ENCODE results near the gene GJD4. TPM values are rescaled to one million over a fixed set of nuclear protein-coding genes. Genes with fewer than 3 reads are reported as not detected.

GJD4 gene
- total RNA-seq, 4 donors from 2014 or later: not detected

- 87% methylated on average over 5 of the region's 5 CpGs for WGBS
- Histone ChIP-seq H3K4me3 (no peak overlapping the region), H3K36me3 (peaks cover 0 to 32% (median 16%) of the 10 kb centered on the region in 4 donors), H3K4me1 (peaks cover 35 to 37% (median 36%) of the 10 kb centered on the region in 4 donors), H3K9me3 (no peaks in the 10 kb centered on the region), H3K27me3 (no peaks in the 10 kb centered on the region), H3K27ac (replicated peaks in 1 of 4) (no peak overlapping the region)
- intact Hi-C loops (cut with DNase I): loop anchor here (5.0 to 10.0 kb wide), 2 partner anchors 229 to 327 kb away; no protein-coding TSS in a partner anchor
- TF ChIP-seq EP300 (IDR thresholded peaks at IDR 0.05): no peak
- TF ChIP-seq CTCF (IDR thresholded peaks at IDR 0.05): no peak
- TF ChIP-seq POLR2AphosphoS5 (IDR thresholded peaks at IDR 0.05): no peak
- TF ChIP-seq POLR2A (IDR thresholded peaks at IDR 0.05; ENCODE audit: low read depth): no peak
- DNase-seq (ENCODE audit: extremely low spot score): peak; percentile 89
These were observed 43.4 kb upstream of the GJD4 start for GRCh38 chr10:35561715-35562114.

- no peak overlapping the region for H3K27ac ChIP-seq (replicated peaks in 1 of 4)
- WGBS: 96% methylated on average over 1 of the region's 1 CpG
These were observed 42.7 kb upstream of the GJD4 start for GRCh38 chr10:35562427-35562826.

GRCh38 chr10:35563261-35563891 is 41.8 kb upstream of the GJD4 start:
- peak; percentile 92 for DNase-seq (ENCODE audit: extremely low spot score)
- H3K4me3 ChIP-seq: no peak overlapping the region
- peaks cover 35 to 37% (median 36%) of the 10 kb centered on the region in 4 donors for H3K4me1 ChIP-seq
- peaks cover 0 to 39% (median 28%) of the 10 kb centered on the region in 4 donors for H3K36me3 ChIP-seq
- H3K9me3 ChIP-seq: no peaks in the 10 kb centered on the region
- WGBS: 40% methylated on average over 13 of the region's 13 CpGs
- intact Hi-C loops (cut with DNase I): loop anchor here (5.0 to 10.0 kb wide), 2 partner anchors 231 to 329 kb away; no protein-coding TSS in a partner anchor
- no peak overlapping the region for H3K27ac ChIP-seq (replicated peaks in 1 of 4)
- no peaks in the 10 kb centered on the region for H3K27me3 ChIP-seq
- TF ChIP-seq POLR2A (IDR thresholded peaks at IDR 0.05; ENCODE audit: low read depth) (no peak), POLR2AphosphoS5 (IDR thresholded peaks at IDR 0.05) (peak in 1 of 2 donors; percentile 41), CTCF (IDR thresholded peaks at IDR 0.05) (peak; percentile 84 to 99 (median 91)), EP300 (IDR thresholded peaks at IDR 0.05) (no peak)

More at GRCh38 chr10:35562427-35562826, 42.7 kb upstream of the GJD4 start:
- Histone ChIP-seq H3K4me1 (peaks cover 35 to 37% (median 36%) of the 10 kb centered on the region in 4 donors), H3K36me3 (peaks cover 0 to 39% (median 20%) of the 10 kb centered on the region in 4 donors), H3K27me3 (no peaks in the 10 kb centered on the region), H3K4me3 (no peak overlapping the region), H3K9me3 (no peaks in the 10 kb centered on the region)
- intact Hi-C loops (cut with DNase I): loop anchor here (5.0 to 10.0 kb wide), 2 partner anchors 230 to 328 kb away; no protein-coding TSS in a partner anchor
- no peak for TF ChIP-seq POLR2AphosphoS5 (IDR thresholded peaks at IDR 0.05)
- TF ChIP-seq CTCF (IDR thresholded peaks at IDR 0.05): no peak
- TF ChIP-seq POLR2A (IDR thresholded peaks at IDR 0.05; ENCODE audit: low read depth): no peak
- no peak for TF ChIP-seq EP300 (IDR thresholded peaks at IDR 0.05)
- DNase-seq (ENCODE audit: extremely low spot score): peak; percentile 53

GRCh38 chr10:35564341-35564968 is 40.7 kb upstream of the GJD4 start:
- H3K4me3 ChIP-seq: no peak overlapping the region
- H3K36me3 ChIP-seq: peaks cover 10 to 45% (median 38%) of the 10 kb centered on the region in 4 donors
- WGBS: 85% methylated on average over 5 of the region's 6 CpGs
- no peak for DNase-seq (ENCODE audit: extremely low spot score)
- H3K27ac ChIP-seq (replicated peaks in 1 of 4): peak overlapping the region; percentile 1 to 57 (median 48)
- no peaks in the 10 kb centered on the region for H3K9me3 ChIP-seq
- no peak for TF ChIP-seq POLR2A (IDR thresholded peaks at IDR 0.05; ENCODE audit: low read depth)
- TF ChIP-seq CTCF (IDR thresholded peaks at IDR 0.05): no peak
- no peak for TF ChIP-seq POLR2AphosphoS5 (IDR thresholded peaks at IDR 0.05)
- no peak for TF ChIP-seq EP300 (IDR thresholded peaks at IDR 0.05)
- no peaks in the 10 kb centered on the region for H3K27me3 ChIP-seq
- intact Hi-C loops (cut with DNase I): loop anchor here (5.0 to 10.0 kb wide), 2 partner anchors 232 to 330 kb away; no protein-coding TSS in a partner anchor
- peaks cover 35 to 37% (median 36%) of the 10 kb centered on the region in 4 donors for H3K4me1 ChIP-seq
